ENCODE data around the gene WNT4.

DNA sequence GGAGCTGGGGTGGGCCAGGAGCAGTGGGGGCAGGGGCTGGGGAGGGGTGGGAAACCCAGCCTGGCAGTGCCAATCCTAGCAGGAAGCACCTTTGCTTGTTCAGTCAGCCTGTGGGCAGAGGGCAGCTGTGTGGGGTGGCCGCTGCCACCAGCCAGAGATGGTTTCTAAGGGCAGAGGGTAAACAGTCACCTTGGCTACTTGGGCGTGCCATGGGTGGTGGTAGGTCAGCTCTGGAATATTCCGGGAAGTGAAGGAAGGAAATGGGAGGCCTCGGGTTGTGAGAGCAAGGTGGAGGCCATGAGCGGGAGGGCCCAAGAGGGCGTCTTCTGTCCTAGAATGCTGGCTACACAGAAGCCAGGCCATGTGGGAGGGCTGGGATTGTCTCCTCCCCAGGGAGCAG lies 20.7 kb upstream of the WNT4 start:
- TF ChIP-seq EZH2 (IDR thresholded peaks at IDR 0.05; ENCODE audit: insufficient read depth, poor library complexity, severe bottlenecking) = no peak
- TF ChIP-seq EZH2phosphoT487 (IDR thresholded peaks at IDR 0.05; ENCODE audit: insufficient read depth, low read depth) = no peak
